Nucleus accumbens (tissue), 56 donors: ENCODE results near the gene CPB1.
"Not testable (repeated sequence)": the region's sequence is repeated elsewhere in the genome, so short reads cannot be mapped to it uniquely, and the experiment has no call there.

ENCODE experiments used
- DNase-seq, 56 donors: peaks; one replicate each; lab custom pipeline; 2025; lab: John Stamatoyannopoulos, UW

The CPB1 gene

GRCh38 chr3:148827585-148827984 lies at the start of gene CPB1:
TSS of gene CPB1 (plus strand) at chr3:148827811. CDS start at chr3:148827824, 13 bp downstream.
- no peak for DNase-seq

- DNase-seq, result no peak
Measured at GRCh38 chr3:148778926-148779325, 48.7 kb upstream of the CPB1 start.

GRCh38 chr3:148785026-148785425 lies 42.6 kb upstream of the CPB1 start:
- not testable (repeated sequence) for DNase-seq

DNA sequence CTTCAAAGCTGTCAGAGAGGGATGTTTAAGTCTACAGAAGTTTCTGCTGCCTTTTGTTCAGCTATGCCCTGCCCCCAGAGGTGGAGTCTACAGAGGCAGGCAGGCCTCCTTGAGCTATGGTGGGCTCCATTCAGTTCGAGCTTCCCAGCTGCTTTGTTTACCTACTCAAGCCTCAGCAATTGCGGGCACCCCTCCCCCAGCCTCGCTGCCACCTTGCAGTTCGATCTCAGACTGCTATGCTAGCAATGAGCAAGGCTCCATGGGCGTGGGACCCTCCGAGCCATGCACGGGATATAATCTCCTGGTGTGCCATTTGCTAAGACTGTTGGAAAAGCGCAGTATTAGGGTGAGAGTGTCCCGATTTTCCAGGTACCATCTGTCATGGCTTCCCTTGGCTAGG lies 41.5 kb upstream of the CPB1 start:
- DNase-seq, result not testable (repeated sequence)

DNA sequence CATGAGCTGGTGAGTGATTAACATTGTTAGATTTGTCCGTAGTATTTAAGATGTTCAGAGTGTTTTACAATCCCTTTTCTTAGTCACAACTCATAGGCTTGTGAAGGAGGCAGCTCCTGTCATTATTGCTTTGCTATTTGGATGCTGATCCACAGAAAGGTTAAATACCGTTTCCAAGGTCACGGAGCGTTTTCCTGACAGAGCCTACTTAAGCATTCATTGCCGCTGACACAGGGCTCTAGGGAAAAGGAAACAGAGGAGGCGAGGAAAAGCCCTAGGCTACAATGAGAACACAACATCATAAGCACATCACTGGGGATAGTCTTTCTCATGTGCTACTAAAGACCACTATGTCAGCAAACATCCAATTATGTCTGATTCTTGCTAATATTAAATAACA lies 38.5 kb upstream of the CPB1 start:
- DNase-seq, result no peak

DNA sequence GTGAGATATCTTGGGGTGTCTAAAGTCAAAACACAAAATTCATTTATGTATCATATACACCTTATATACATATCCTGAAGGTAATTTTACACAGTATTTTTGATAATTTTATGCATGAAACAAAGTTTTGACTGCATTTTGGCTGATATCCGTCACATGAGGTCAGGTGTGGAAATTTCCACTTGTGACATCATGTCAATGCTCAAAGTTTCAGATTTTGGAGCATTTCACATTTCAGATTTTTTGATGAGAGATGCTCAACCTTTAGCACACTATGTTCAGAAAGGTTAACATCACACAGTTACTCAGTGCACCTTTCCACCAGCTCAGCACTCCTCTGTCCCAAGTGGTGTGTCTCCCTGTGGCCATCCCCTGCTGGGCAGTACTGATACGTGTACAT lies 37.7 kb upstream of the CPB1 start:
- no peak for DNase-seq

- peak in 6 of 56 donors; percentile 1 to 27 (median 7) for DNase-seq
Measured at GRCh38 chr3:148790370-148790769, 37.2 kb upstream of the CPB1 start.

DNA sequence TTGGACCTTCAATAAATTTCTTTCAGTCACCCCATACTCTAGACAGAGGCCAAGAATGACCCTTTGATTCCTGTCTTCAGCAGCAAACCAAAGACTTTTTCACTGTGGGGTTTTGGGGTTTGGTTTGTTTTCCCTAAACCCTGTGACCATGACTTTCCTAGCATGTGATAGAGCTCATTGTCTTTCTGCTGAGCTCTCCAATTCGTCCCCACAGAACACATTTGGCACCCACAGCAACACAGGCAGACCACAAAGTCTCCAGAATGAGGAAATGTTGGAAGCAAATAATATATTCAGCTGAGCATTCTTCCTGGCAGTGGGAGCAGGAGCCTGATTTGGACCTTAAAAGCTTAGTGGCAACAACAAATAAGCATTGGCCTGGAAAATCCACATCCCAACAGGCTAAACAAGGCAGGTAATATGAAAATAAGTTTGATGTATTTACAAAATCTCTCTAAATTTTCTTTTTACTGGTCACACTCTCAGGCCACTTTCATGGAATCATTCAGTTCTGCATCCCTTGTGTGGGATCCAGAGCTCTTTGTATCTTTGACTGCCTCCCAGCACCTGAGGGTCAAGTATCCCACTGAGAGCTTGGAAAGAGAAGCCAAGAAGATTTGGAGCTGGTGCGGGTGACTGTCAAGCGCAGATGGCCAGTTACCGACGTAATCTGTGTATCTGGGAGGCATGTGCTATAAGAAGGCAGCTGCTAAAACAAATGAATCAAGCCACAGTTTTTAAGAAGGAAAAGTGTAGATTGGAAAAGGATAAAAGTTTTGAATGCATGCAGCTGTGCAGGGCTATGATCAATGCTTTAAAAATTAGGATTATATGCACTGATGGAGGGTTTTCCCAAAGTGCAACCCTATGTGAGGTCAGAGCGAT lies 36.5 kb upstream of the CPB1 start:
- peak in 50 of 56 donors; percentile 3 to 79 (median 48) for DNase-seq

GRCh38 chr3:148791920-148792319 lies 35.7 kb upstream of the CPB1 start:
- DNase-seq, result no peak

- DNase-seq, result no peak
Measured at GRCh38 chr3:148792516-148792915, 35.1 kb upstream of the CPB1 start.

GRCh38 chr3:148796799-148797198 lies 30.8 kb upstream of the CPB1 start:
- DNase-seq, result no peak

DNA sequence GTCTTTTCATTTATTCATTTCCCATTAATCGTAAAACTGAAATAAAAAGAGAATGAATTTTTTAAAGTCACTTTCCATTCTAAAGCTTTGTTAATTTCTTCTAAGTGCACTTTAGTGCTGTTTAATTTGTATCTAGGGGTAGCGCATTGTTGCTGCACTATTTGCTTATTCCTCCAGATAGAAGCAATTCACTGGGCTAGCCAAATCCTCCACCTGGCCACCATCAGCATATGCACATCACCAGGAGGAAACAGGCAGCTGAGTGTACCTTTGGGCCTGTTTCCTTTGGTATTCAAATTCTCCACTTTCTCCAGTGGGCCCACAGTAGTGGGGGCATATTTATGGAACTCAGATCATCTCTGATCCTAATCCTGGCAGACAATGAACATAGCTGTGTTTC lies 29.8 kb upstream of the CPB1 start:
- no peak for DNase-seq

DNA sequence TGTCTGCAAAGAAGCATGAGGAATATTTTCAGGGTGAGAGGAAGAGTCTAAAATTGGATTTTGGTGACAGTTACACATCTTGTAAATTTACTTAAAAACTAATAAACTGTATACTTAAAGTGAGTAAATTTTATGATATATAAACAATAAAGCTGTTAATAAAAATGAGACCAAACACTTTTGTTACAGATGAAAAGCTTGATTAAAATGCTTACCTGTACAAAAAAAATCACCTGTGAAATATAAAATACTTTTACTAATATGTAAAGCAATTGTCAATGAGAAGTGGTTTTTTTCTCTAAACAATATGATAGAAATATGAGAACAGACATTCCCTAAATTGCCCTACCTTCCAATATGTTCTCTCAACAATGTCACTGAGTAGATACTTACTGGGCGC lies 27.2 kb upstream of the CPB1 start:
- DNase-seq, result no peak

GRCh38 chr3:148809835-148810234 lies 17.8 kb upstream of the CPB1 start:
- DNase-seq, result no peak

DNA sequence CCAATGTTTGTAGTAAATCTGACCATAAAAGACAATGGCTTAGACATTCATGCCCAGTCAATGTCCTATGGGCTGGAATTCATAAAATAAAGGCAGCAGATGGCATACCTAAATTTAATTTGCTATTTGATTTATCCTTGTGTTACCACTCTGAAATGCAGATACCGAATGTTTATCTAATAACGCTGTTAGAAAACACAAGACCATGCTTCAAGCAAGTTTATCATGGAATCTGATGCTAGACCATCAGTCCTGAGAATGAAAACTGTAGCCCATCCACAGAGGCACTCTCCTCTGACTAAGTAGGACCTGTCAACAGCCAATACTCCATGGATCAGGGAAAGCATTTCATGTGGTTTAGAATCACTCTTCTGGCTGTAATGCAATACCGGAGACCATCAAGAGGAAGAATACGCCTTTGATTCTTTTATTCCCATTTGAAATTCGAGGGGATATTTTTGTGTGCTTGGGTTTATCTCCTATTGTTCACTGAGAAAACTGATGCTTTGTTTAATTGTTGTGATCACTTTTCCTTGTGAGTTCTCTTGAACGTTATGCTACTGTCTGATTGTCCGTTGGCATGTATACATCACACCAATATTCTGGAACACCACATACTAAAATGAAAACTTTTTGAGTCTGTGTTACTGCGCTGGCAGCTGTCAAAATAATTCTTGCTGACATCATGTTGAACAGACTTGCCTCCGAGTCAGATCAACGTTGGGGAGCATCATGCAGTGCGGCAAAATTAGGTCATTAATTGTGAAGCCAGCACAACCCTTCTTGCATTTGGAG lies 12.1 kb upstream of the CPB1 start:
- DNase-seq, result peak in 10 of 56 donors; percentile 1 to 37 (median 4)

DNA sequence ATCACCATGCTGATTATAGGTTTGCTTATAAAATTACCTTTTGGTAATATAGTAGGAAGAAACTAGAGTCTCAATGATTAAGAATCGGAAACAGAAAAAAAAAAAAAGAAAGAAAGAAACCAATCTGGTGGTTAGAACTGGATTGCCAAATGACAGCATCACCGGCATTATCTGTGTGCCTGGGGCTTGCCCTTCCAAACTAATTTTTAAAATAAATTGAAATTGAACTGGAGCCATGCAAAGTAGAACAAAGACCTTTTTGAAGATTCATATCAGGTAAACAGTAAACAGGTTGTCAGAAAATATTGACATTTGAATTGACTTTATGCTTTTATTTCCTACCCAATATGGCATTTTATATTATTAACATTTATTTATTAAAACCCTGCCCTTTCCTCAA lies 11.2 kb upstream of the CPB1 start:
- DNase-seq, result no peak

- no peak for DNase-seq
Measured at GRCh38 chr3:148816981-148817525, 10.6 kb upstream of the CPB1 start.

DNA sequence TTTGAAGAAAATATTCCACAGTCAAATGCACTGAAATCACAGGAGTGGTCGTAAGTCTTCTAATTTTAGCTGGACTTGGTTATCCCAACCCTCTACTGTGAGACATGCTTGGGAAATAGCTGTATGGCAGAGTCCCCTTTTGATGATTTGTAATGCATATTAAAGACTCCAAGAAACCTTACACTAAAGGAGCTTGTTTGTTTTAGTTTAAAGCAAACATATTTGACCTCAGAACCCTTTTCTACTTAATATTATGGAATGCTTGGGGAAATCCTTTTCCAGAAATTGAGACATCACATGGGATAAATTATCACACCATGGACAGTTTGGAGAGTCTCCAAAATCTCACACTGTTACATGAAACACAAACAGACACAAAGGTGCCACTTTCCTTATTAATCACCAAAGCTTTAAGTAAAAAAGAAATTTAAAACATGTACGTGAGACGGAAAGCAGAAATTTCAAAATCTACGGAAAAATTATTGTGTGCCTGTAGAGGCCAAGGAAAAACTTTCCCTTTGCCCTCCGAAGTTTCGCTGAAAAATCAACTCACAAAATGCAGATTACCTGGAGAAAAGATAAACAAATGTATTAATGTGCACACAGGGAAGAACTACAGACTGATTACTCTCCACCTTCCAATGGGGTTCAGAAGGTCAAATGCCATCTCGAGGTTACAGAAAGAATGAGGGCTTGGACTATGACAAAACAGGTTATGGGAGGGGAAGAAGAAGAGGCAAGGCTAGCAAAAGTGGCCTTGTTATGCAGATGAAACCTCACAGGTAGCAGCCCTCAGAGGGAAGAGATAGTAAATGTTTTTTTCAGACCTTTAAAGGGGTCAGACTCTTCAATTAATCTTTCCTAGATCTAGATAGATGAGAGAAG lies 7.0 kb upstream of the CPB1 start:
- DNase-seq, result no peak

- no peak for DNase-seq
Measured at GRCh38 chr3:148823026-148823425, 4.6 kb upstream of the CPB1 start.

DNA sequence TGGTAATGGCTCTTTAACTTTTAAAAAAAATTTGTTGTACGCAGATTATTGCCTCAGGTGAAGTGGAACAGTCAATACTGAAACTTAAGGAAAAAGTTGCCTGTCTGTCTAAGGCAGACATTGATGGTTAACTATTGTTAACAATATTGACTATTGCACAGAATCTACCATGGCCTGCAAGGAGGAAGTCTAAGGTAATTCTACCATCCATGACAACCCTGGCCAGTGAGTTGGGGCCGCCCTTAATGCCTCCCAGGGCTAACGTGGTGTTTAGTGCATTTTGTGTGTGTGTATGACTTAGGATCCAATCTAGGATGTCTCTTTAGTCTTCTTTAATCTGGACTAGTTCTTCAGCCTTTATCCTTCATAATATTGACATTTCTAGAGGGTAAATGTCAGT lies 2.1 kb upstream of the CPB1 start:
- DNase-seq, result no peak
